Astrocyte (in vitro differentiated cells and primary cell): ENCODE measurements around the gene EVC.

Source experiments
- EZH2 ChIP-seq: IDR thresholded peaks from 2 replicates; pipeline ENCODE4 v1.6.1; 2012; ENCODE audit warnings: mild to moderate bottlenecking, low read length, inconsistent platforms; ENCODE audit not compliant: insufficient read depth
- TF ChIP-seq, protein P1 (sequence below): IDR thresholded peaks from 2 replicates; pipeline ENCODE4 v1.5.1; 2011; ENCODE audit warnings: low read depth, mild to moderate bottlenecking, inconsistent platforms, low read length, moderate library complexity; ENCODE audit not compliant: insufficient read depth

DNA sequence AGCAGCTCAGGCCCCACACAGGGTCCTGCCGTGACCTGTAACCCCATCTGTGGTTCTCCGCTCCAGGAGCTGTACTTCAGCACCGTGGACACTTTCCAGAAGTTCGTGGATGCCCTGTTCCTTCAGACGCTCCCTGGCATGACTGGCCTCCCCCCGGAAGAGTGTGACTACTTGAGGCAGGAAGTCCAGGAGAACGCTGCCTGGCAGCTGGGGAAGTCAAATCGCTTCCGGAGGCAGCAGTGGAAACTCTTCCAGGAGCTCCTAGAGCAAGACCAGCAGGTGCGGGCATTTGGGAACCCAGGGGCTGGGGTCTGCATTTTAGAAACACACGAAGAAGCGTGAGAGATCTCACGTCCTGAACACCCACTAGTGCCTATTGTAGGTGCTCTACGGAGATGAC is 72.5 kb downstream of the EVC start:
- TF ChIP-seq, protein P1, sequence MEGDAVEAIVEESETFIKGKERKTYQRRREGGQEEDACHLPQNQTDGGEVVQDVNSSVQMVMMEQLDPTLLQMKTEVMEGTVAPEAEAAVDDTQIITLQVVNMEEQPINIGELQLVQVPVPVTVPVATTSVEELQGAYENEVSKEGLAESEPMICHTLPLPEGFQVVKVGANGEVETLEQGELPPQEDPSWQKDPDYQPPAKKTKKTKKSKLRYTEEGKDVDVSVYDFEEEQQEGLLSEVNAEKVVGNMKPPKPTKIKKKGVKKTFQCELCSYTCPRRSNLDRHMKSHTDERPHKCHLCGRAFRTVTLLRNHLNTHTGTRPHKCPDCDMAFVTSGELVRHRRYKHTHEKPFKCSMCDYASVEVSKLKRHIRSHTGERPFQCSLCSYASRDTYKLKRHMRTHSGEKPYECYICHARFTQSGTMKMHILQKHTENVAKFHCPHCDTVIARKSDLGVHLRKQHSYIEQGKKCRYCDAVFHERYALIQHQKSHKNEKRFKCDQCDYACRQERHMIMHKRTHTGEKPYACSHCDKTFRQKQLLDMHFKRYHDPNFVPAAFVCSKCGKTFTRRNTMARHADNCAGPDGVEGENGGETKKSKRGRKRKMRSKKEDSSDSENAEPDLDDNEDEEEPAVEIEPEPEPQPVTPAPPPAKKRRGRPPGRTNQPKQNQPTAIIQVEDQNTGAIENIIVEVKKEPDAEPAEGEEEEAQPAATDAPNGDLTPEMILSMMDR = no peak
- no peak for TF ChIP-seq EZH2
